ENCODE data around the gene MGA.
"Not testable (repeated sequence)": the region's sequence is repeated elsewhere in the genome, so short reads cannot be mapped to it uniquely, and the experiment has no call there.

MGA gene

DNA sequence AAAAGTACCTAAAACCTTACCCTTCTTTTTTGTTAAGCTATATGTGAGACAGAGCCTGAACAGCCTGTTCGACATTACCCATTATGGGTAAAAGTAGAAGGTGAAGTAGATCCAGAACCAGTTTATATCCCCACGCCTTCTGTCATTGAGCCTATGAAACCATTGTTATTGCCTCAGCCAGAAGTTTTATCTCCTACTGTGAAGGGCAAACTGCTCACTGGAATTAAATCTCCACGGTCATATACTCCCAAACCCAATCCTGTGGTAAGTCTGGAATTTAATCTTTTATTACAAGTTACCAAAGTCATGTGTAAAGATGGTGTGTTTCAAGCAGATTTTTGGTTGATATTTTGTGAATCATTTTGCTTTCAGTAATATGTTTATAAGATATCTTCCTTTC lies 66.9 kb downstream of the MGA start:
- FAIRE-seq, result no peak

DNA sequence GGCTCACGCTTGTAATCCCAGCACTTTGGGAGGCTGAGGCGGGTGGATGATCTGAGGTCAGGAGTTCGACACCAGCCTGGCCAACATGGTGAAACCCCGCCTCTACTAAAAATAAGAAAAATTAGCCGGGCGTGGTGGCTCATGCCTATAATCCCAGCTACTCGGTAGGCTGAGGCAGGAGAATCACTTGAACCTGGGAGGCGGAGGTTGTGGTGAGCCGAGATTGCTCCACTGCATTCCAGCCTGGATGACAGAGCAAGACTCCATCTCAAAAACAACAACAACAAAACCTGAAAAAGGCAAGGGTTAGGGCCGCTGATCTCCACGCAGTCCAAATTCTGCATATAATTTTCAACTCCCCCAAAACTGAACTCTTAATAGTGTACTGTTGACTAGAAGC lies 67.9 kb downstream of the MGA start:
- FAIRE-seq, result not testable (repeated sequence)

DNA sequence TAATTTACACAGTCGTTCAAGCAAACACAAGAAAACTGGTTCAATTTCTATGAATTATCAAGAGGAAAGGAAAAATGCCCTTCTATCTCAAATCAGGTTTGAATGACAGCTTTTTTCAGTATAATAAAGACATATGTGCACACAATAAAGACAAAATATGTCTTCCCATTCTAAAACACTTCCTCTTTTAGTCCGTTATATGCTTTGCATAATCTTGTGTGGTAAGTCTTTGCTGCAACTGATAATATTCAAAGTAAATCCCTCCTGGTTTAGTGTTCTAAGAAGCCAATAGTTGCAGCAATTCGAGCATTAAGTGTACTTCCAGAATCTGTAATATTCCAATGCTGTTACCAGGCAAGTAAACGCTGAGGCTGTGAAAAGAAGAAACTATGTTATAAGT lies 70.3 kb downstream of the MGA start:
- FAIRE-seq, result no peak

DNA sequence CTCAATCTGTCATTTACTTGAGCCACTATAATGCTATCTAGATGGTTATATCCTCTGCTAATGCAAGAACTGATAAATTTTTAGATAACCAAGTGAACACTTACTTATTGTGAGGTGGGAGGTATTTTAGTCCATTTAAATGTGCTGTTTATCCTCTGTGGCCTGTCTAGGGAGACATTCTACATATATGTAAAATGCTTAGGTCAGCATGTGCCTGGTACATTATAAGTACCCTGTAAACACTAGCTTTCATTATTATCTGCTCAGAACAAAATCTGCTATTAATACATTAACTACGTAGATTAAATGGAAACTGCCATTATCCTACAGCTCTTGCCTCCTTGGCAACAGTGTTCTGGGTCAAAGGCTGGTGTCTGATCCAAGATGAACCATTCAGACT lies 72.3 kb downstream of the MGA start:
- no peak for FAIRE-seq

DNA sequence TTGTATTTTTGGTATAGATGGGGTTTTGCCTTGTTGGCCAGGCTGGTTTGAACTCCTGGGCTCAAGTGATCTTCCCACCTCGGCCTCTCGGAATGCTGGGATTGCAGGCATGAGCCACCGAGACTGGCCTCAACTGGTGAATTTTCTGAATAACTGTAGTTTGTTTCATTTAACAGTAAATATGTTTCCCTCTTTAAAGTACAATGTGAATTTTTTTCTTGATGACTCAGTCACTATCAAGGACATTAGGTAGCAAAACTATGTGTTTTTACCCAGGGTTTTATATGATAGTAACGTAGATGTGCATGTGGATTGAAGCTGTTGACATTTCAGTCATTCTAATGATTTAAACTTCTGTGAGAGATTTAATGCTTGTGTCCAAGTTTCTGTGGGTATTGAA lies 73.9 kb downstream of the MGA start:
- no peak for FAIRE-seq

DNA sequence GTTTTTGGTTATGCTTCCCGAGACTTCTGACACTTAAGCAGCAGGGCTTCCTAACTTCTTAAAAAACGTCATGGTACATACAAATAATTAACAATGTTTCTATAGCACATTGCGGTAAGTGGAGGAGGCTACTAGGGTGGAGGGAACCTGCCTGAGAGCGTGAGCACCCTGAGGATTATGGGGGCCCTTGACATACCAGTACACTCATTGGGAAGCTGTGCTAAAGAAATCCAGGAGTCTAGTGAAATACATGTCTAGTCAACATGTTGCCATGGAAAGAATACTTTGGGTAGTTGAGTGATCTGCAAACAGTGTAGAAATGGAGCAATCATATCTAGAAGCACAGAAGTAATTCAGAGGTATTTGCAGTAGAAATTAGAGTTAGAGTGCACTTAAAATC lies 74.8 kb downstream of the MGA start:
- FAIRE-seq, result no peak

DNA sequence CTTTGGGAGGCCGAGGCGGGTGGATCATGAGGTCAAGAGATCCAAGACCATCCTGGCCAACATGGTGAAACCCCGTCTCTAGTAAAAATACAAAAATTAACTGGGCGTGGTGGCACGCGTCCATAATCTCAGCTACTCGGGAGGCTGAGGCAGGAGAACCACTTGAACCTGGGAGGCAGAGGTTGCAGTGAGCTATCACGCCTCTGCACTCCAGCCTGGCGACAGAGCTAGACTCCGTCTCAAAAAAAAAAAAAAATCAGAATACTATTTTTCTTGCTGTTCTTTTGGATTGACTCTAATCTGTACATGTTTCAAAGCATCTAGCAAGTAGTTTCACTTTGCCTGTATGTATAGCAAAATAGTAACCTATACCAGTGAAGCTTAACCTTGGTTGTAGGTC lies 75.3 kb downstream of the MGA start:
- not testable (repeated sequence) for FAIRE-seq

DNA sequence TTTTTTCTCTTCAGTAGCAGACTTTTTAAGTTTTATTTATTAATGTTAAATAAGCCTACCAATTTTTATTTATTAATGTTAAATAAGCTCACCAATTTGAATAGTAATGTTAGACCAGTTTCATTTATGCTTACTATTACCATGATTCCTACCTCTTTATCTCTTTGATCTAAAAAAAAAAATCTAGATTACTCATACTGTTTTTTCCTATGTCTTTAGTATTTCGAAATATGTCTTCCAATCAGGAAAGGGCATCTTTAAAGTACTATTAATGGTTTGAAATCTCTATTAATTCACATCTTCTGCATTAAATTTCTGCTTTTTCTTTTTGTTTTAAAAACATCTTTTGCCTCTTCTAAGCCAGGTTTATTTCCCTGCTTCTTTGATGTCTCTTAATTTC lies 86.6 kb downstream of the MGA start:
- no peak for FAIRE-seq

DNA sequence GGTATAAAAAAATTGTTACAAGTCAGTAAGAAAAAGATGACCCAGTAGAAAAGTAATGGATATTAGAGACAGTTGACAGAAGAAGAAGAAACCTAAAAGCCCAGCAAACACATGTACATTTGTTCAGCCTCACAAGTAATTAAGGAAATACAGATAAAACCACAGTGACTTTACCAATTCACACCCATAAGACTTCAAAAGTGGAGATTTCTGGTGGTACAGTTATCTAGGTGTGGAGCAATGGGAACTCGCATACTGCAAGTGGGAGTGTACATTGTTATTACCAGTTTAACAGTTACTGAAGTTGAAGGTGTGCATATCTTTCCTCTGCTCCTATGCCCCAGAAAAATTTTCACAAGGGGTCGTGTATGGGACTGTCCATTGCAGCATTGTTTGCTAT lies 96.0 kb downstream of the MGA start:
- FAIRE-seq, result no peak

DNA sequence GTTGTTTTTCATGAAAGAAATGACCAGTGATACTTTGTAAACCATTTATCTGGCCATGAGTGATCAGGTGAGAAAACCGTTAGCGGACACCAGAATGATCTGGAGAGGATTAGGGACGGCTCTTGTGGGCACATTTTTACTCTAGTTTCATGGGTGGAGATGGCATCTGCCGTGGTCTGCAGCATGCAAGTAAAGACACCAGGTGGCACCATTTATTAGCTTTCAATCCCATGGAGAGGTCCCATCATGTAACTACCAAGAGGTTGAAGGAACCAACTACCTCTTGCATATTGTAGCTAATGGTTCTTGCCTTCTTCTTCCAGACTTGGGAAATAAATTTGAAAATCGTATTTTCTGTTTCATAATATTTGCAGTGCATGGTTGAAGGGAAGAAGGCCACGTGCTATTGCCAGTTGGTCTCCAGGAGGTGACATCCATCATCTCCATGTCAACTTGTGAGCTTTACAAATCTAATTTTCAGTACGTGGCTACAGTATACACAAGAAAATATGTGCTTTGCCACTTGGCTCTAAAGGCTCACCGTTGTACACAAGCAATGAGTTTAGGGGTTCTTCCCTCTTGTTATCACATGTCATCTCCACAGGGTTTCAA lies 112.6 kb downstream of the MGA start:
- no peak for FAIRE-seq

DNA sequence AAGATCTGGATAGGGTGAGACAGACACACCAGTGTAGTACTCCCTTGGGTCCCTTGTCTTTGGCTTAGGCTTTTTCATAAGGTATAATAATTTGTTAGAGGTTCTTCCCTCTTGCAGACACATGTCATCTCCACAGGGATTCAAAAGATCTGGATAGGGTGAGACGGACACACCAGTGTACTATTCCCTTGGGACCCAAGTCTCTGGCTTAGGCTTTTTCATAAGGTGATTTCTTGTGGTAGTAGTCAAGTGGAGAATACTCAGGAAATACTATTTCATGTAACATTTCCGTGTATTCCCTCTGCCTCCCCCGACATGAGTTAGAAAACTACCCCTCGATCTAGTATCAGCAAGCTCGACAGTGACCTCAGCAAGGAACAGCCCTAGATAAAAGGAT lies 113.1 kb downstream of the MGA start:
- no peak for FAIRE-seq

DNA sequence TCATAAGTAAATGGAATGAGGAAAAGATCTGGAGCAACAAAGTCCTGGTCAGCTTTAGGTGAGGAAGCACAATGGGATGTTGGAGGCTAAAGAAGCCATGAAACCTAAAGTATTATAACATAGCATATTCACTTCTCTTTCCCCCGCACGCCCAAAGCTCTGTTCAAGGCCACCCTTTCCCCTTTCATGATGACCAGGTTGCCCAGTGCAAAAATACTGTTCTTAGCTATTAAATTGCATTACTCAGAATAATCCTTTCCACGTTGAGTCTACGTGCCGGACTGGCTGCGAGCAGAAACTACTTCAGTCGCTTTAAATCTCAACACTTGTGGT lies 113.5 kb downstream of the MGA start:
- FAIRE-seq, result no peak

DNA sequence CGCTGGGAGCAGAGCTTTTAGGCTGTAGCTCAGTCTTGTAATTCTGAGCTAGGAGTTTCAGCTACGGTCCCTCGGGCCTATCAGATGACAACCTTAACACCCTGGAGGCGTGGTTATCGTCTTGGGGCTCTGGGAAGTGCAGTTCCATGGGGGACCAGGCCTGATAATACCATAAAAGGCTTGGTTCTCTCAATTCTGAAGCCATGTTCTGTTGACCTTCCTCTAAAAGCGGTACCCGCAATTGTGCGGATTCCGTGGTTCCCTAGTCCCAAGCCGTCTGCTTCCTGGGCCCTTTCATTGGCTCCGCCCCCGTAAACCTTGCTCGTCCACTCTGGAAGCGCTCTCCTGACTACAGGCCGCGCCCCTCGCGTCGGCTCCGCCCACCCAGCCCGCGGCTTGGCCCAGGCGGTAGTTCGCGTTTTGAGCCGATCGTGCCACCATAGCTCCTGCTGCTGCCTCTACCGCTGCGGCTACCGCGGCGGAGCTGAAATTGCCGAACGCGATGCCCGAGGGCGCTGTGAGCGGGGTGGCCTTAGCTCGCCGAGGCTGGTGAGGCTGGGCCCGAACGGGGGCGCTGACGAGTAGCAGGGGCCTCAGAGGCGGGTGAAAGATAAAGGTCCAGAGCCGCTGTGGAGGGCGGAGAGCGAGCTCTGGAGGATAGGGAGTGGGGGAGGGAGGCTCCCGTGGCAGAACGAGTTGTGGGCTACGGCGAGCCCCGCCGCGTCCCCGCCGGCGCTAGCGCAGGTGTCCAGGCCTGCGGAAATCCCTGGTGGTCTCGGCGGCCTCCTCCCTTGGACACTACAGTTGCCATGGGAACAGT lies 114.1 kb downstream of the MGA start, which contains the start of gene MAPKBP1:
MAPKBP1 (plus strand) TSS at position 423 of the 820 bp plus-strand sequence. CDS start 792 bp downstream, outside the sequence.
- FAIRE-seq, result peak; percentile 84

DNA sequence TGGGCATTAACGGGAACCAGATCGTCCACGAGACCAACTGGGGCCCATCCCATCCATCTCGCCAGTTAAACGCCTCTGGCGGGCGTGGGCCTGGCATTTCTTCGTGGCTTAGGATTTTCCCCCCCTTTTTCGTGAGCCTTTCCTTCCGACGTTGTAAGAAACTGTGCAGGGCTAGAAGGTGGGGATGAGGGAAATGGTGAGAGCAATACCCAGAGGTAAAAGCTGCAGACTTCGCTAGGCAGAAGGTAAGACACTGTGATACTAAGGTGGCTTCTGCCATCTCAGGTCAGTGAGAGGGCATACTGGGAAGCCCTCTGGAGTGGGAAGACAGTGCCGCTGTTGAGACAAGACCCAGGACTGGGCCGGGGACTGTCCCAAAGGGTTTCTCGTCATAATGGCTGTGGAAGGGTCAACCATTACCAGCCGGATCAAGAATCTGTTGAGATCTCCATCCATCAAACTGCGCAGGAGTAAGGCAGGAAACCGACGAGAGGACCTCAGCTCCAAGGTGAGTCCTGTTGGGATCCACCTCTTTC lies 114.7 kb downstream of the MGA start:
- no peak for FAIRE-seq

DNA sequence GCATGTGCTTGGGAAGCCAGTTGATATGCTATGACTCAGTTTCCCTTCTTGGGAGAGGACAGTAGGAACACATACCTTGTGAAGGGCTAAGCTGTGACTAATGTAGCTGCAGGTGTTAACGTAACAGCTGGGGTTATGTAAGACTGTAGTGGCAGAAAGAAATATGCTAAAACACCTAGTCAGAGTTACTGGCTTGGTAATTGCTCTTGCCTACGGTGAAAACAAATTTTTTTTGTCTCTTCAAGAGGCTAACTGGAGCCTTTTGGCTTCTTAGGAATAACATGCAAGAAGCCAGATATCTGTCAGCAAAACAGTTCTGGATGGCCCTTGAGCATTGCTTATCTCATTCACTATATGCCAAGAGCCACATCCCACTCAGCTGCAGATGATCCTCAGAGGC lies 115.4 kb downstream of the MGA start:
- no peak for FAIRE-seq

DNA sequence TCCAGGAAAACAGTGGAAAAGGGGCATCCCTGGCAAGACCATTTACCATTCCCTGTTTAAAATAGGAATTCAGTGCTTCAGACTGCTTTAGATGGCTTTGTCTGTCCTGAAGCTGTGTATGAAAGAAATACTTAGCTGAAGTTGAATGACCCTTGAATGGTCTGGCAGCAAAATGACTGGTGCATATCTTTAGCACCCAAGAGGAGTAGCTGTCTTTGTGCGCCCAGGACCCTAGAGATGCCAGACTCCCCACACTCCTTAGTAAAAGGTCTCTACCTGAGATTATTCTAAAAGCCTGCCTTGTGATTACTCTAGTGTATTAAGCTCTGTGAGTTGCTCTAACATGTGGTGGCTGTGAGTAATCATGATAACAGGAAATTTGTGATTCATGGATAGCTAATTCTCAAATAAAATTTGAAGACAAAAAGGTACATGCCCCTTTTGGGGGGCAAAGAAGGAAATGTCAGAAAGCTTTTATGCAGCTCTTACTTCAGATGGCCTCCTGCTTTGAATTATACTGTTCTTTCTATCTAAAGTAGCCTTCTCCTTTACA lies 117.3 kb downstream of the MGA start:
- no peak for FAIRE-seq

DNA sequence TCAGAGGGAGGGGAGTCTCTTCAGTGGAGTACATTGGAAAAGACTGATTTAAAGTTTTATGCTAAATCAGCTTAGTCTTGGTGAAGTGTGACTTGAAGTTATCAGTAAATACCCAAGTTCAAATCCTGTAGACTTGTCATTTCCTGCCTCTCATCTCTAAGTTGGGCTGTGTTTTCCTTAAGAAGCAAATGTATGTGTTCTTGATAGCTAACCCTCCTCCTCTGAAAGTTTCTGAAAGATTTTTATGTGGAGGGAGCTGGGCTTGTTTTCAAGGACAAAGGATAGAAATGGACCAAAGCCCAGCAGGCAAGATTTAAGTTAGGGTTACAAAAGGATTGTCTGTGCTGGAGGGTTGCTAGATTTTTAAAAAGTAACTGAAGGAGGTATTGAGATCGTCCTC lies 118.3 kb downstream of the MGA start:
- FAIRE-seq, result no peak

DNA sequence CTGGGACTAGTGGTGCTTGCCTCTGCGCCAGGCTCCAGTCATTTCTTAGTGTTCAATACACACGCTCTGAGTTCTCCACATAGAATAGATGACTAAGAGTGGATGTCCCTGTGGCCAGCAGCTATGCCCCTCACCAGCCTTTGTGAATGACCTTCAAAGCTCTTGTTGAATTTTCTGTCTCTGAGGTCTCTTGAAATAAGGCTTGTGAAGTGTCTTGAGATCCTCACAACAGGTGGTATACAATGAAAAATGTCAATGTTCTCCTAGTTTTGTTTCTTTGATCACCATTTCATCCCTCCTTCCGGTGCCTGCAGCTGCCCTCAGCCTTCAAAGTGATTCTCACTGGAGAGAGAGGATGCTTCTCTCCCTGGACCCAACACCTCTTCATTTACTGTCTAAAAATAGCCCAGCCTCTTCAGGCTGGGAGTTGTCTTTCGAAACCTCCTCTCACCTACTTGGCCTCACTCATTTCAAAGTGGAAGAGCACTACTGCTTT lies 119.5 kb downstream of the MGA start:
- FAIRE-seq, result no peak

DNA sequence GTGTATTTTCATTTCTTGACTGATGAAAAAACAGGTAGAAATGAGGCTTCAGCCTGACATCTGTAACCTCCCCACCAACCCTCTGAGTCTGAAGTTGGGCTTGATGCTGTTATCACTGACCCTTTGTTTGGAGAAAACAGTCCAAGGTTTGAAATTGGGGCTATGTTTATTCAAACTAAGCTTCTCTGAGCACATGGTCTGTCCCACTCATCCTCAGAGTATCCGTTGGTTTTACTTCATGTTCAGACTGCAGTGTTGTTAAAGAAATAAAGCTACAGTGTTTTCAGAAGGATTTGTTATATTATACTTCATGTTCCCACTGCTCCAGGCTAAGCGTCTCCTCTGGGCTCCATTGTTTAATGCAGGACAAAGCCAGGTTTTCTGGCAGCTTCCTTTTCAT lies 120.1 kb downstream of the MGA start:
- FAIRE-seq, result no peak

DNA sequence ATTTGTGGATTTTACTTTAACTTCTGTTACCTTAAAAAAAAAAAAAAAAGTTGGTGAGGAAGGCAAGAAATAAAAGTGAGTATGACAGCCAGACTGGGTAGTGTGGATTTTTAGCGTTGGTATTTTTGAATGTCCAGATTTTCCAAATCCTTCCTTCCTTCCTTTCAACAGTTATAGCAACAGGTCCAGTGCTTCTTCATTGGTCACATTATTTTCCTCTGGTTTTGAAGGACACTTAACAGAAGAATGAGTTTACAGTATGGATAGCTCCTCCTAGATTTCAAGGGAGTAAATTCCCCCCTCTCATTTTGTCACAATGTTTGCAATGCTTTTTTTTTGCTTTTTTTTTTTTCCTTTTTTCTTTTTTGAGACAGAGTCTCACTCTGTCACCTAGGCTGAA lies 120.5 kb downstream of the MGA start:
- FAIRE-seq, result no peak

DNA sequence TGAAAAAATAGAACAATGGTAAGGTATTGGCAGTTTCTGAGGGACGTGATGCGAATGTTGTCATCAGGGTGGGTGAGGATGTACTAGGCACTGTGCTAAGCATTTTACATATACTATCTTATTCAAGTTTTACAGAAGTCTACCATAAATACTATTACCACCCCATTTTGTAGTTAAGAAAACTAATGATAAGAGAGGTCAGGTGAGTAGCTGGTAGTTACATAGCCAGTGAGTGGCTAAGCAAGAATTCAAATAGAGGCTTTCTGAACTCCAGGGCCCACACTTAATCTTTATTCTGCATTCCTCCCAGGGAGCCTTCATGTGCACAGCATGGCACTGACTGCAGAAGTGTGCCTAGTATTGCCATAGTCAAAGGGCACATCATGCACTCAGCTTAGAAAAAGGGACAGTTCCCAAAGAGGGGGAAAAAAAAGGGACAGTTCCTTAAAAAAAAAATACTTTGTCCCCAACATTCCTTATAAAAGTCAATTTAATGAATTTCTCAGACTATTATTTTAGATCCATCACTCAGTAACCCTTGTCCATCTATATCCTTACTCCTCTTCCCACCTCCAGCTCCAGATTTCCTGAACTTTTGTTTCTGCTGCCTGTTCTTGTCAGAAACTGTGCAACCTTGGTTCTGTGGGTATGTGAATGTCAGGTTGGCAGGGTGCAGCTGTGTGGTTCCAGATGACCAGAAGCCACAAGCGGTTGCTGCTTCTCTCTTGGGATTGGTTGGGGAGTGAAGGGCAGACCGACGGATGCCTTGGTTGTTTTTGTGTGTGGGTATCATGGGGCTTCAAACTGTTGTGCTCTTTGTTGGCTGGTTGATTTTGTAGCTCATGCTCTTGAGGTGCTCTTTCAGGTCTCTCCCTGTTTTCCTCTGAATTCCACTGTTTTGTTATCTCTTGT lies 122.4 kb downstream of the MGA start:
- no peak for FAIRE-seq

DNA sequence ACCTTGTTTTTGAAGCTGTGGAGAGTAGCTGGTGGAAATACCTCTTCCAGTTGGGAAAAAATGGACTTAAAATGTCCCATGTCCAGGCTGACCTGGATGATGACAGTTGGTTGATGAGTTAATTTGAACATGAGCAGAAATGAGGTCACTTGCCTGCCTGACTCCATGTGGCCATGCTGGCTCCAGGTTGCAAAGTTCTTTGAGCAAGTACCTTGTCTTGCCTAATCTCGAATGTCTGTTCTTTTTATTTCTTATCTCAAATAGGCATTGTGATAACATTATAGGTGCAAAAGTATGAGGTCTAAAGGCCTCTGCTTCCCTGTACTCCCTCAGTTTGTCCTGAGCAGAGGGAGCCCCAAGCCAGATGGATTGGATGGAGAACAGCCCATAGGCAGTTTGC lies 123.1 kb downstream of the MGA start:
- no peak for FAIRE-seq

DNA sequence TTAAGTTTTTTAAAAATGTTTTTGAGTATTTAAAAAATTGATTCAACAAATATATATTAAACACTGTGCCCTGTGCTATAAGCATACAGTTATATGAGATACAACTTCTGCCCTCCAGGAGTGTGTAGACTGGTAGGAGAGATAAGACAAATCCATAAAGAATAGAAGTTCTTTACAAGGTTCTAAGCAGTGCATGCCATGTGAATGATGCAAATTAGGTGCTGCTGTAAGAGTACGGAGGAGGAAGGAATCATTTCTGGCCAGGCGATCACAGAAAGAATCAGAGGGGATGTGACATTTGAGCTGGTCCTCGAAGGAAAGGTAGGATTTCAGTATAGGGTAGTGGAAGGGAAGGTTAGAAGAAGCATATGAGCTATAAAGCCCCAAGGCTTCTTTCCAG lies 128.1 kb downstream of the MGA start:
- no peak for FAIRE-seq

All from endometrium (tissue), 2 donors.